SK-MEL-5 (cell line): ENCODE results near the gene QTRT2. TPM values are rescaled to one million over a fixed set of nuclear protein-coding genes. Genes with fewer than 3 reads are reported as not detected.

Experiments used
- DNase-seq: peaks from one replicate; pipeline ENCODE4 v3.0.0-alpha.2; 2016; ENCODE audit warnings: low read depth, low spot score
- in situ Hi-C: cut with HindIII; loops from 2 replicates; pipeline ENCODE4 v1.10.0; 2016; ENCODE audit warnings: low sequenced_read_pairs, high pct_unique_total_duplicates, low pct_unique_long_range_greater_than_20kb
- total RNA-seq: library from RNA; depleted of rRNA; stranded (reverse); fragments of >200 nt; shearing (Covaris generic); gene quantifications from 2 replicates; pipeline ENCODE4 v1.2.3, GENCODE V29; 2014; rRNA removed

The QTRT2 gene
- total RNA-seq, 1 experiment from 2014 or later = 33.2 TPM

DNA sequence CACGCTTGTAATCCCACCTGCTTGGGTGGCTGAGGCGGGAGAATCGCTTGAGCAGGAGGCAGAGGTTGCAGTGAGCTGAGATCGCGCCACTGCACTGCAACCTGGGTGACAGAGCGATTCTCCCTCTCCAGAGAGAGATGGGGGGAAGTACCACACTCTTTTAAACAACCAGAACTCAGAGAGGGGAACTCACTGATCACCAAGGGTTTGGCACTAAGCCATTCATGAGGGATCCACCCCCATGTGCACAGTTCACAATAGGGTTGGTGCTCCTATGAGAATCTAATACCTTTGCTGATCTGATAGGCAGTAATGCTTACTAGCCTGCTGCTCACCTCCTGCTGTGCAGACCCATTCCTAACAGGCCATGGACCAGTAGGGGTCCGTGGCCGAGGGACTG lies 51.6 kb downstream of the QTRT2 start:
- in situ Hi-C loops = no loop called here
- DNase-seq = no peak

DNA sequence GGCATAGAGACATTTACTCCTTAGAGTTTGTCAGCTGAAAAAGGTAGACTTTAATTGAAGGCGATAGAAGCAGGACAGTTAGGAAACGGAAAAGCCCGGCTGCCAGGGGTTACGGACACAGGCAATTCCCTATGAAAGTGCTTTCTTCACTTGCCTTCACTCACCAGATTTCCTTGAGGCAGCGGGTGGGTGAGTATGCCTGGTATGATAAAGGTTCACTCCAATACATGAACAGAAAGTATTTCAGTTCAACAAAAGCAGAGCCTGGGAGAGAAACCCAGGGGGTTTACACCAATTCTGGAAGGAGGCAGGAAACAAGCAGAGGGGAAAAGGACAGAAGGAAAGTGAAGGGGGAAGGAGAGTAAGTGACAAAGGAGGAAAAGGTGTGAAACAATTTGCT lies 53.9 kb downstream of the QTRT2 start:
- in situ Hi-C loops = no loop called here
- DNase-seq = no peak

DNA sequence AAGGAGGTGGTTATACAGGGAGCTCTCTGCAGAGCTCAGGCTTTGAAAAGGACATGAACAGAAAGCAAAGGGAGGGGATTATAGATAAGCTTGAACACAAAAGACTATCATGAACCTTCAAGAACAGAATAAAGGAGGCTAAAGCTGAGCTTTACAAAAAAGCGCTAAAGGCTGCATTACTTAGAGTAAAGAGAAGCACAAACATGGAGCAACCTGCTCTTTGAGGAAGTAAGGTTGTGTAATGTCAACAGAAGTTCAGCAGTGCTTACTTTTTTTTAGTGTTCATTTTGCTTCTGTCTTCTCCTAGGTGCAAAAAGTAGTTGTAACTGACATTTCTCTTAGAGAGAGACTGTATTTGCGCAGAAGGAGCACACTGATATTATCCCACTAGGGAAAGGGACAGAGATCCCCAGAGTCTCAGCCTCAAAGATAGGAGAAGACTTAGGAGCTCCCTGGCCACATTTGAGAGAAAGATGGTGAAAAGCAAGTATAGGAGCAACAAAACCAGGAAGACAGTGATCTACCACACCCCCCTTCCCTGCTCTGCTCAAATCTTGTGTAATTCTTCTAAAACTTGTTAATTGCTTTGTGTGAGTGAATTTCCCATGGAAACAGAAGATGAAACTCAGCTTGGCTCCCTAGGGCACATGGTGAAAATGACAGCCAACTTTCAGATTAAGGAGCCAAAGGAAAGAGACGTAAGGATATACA lies 54.7 kb downstream of the QTRT2 start:
- in situ Hi-C loops = no loop called here

DNA sequence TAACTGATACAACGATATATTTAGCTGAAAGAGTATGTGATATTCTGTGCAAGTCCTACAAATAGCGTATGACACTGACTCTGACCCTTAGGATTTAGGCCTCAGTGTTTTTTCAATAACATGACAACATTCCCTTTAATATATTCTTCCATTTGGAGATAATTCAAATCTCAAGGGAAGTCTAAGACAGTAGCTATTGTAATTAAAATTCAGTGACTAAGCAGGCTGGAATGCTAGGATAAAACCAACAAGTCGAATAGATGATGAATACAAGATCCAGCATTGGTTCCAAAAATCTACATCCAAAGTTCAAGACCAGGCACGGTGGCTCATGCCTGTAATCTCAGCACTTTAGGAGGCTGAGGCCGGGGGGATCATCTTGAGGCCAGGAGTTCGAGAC lies 56.2 kb downstream of the QTRT2 start:
- no peak for DNase-seq
- in situ Hi-C loops = no loop called here

More for the DNA sequence above, 54.7 kb downstream of the QTRT2 start:
- no peak for DNase-seq

DNA sequence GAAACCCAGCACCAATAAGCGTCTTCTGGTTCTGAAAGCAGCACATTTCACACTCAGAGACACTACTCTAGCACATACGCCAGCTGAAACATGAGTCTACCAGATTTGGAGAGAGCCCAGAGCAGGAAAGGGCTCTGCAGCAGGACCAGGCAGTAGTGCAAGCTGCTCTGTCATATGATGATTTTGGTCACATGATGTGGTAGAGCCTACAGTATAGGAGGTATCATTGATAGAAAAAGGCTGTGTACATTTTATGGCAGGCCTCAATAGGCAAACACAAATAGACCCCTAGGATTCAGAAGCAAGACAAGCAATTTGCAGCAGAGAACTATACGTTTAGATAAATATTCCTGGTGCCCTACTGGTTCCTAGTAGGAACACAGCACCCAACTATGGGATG lies 58.2 kb downstream of the QTRT2 start:
- DNase-seq = no peak
- in situ Hi-C loops = no loop called here

DNA sequence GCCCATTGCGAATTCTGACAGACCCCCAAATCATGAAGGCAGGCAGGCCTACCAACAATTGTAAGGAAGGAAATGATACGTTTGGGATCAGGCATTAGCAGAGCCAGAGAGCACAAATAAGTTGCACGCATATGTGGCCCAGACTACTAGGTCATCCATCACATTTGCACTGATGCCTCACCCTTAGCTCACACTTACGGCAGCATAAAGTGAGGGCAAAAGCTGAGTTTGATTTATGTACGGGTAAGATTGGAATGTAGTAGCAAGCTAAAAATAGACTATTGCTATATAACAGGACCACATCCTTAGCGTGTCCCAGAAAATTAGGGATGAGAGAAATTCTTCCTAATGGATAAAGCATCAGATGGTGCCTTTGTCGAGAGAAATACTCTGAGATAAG lies 58.6 kb downstream of the QTRT2 start:
- DNase-seq = no peak
- in situ Hi-C loops = no loop called here

DNA sequence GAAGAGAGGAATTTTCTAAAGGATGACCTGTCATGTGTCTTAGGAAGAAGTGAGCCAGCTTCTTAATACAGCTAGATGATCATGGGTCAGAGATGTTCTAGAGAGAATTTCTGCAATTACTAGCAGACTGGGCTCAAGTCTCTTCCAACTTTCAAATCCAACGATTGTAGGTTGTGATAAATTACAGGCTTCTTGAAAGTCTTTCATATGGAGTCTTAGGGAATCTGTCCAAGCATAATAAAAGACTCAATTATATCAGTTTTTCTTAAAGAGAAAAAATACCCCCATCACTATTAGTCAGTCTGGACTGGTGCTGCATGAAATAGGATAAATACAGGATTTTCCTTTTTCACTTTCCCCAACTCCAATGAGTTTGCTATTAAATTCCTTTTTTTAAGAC lies 63.2 kb downstream of the QTRT2 start:
- in situ Hi-C loops = no loop called here
- no peak for DNase-seq

DNA sequence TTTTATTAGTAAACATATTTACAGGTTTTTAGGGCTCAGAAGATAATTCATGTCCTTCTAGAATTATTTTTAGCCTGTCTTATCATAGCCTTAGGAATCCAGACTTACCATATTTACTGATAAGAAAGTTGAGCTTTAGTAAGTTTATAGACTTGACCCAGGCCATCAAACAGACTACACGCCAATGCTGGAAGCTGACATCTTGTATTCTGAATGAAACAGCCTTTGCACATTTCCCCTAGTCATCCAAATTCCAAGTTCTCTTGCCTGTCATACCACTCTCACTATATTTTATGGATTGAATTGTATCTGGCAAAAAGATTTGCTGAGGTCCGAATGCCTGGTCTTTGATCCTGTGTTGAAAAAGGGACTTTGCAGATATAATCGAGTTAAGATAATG lies 63.7 kb downstream of the QTRT2 start:
- in situ Hi-C loops = no loop called here
- no peak for DNase-seq

DNA sequence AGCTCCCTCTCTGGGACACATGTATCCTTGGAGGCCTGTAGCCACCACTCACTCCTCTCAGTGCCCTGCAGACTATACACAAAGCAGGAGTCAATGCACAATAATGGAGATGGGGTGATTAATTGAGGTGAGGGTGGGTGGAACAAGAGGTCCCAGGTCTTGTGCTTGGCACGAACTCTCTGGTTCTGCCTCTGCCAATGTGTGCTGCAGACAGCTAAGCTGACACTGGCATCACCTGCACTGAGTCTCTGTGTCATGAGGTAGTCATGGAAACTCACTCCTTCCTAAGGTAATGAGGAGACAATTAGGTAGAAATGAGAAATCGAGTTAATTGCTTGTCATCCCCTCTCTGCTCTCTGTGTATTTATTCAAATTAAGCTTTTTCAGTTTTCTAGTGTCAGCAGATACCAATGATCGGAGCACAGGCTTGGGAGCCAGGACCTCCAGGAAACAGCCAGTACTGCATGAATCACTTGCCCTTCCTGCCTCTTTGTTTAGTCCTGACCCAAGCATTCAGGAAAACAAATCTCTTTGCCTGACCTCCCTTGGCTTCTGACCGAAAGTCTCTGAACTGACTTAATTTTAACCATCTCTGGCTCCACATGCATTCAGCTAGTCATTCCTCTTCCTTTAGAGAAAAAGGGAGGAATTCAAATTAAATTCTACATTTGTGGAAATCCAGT lies 65.6 kb downstream of the QTRT2 start:
- in situ Hi-C loops = no loop called here
- no peak for DNase-seq

DNA sequence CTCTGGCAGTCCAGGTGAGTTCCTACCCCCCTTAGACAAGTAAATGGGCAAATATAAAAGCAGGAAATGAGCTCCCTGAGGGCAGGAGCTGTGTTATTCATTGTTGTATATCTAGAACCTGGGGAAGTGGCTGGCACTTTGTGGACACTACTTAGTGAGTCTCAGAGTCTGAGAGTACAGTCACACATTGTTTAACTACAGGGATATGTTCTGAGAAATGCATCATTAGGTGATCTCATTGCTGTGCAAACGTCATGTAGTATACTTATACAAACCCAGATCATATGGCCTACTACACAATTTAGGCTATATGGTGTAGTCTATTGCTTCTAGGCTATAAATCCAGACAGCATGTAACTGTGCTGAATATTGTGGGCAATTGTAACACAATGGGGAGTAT lies 69.9 kb downstream of the QTRT2 start:
- DNase-seq = no peak
- in situ Hi-C loops = no loop called here

DNA sequence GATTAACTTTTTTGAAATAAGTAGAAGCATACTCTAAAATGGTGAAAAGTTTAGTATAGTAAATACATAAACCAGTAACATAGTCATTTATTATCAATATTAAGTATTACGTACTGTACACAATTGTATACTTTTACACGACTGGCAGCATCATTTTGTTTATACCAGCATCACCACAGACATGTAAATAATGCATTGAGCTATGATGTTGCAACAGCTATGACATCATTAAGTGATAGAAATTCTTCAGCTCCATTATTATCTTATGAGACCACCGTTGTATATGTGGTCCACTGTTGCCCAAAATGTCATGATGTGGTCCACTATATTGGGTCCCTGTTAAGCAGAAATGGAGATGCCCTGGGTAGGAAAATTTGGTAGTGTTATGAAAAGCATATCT lies 71.0 kb downstream of the QTRT2 start:
- in situ Hi-C loops = no loop called here
- no peak for DNase-seq

DNA sequence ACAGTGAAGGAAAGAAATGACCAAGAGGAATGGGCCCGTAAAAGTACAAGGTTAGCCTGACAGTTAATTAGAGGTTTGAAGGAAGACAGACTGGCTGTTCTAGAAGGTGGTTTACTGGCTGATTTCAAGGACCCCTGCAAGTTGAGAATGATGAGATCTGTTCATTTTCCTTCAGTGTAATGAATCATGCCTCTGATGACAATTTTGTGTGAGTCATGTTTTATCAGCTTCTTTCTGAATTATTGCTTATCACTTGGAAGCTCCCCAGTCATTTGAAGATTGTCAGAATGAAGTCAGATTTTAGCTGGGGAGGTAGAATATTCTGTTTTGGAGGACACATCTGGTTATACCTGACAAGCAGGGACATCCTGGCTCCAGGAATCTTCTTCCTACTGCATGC lies 71.7 kb downstream of the QTRT2 start:
- no peak for DNase-seq
- in situ Hi-C loops = no loop called here

DNA sequence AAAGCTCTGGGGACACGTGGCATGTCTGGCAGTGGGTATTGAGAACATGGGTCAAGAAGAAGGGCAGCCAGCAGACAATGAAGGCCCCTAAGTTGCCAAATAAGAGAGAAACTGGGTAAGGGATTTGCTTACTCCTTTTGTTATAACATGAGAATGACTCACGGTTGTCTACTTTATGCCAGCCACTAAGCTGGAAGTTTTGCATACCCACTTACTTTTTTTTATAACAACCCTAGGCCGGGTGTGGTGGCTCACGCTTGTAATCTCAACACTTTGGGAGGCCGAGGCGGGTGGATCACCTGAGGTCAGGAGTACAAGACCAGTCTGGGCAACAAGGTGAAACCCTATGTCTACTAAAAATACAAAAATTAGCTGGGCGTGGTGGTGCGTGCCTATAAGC lies 72.3 kb downstream of the QTRT2 start:
- no peak for DNase-seq
- in situ Hi-C loops = no loop called here

DNA sequence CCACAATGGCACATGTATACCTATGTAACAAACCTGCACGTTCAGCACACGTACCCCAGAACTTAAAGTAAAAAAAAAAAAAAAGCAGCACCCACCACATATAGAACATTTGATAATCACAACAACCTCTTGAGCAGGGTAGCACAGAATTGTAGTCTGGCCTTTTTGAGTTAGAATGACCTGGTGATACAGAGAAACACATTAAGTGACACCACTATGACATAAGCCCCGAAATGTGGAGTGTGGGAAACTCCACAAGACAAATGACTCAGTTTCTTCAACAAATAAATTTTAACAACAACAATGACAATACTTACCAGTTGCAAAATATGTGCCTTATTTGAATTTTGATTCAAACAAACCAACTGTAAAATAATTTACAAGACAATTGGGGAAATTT lies 76.0 kb downstream of the QTRT2 start:
- DNase-seq = no peak
- in situ Hi-C loops = no loop called here

DNA sequence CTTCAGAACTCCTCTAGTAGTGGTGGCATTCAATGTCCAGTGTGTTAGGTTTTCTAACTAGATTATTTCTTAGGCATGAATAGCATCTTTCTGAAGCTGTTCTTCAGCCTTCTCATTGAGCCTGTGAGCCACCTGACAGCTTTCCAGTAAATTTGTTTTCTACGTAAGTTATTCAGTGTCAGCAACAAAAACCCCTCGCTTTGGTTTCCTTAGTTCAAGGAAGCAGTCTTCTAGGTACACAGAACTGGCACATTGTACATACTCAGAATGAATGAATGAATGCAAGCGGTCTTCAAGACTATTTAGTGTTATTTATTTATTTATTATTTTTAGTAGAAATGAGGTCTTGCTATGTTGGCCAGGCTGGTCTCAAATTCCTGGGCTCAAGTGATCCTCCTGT lies 77.4 kb downstream of the QTRT2 start:
- in situ Hi-C loops = no loop called here
- no peak for DNase-seq

Other genes starting within 250 kb of the QTRT2 start
- gene GRAMD1C, start 217.9 kb upstream of the QTRT2 start, total RNA-seq = 4.1 and 5.2 TPM in 2 replicates
- gene ZDHHC23, start 108.7 kb upstream of the QTRT2 start, total RNA-seq = 3.9 and 5.4 TPM in 2 replicates
- 0.32 and 0.61 TPM in 2 replicates for gene CCDC191, start 211 bp upstream of the QTRT2 start, total RNA-seq
- gene DRD3, start 122.3 kb downstream of the QTRT2 start, total RNA-seq = not detected in 2 replicates
- gene ZNF80, start 180.8 kb downstream of the QTRT2 start, total RNA-seq = 0.11 TPM in 1 of 2 replicates, not detected in the other
- gene TIGIT, start 237.3 kb downstream of the QTRT2 start, total RNA-seq = not detected in 2 replicates